PC-3 (cell line): Measurements from ENCODE around the gene TNFRSF19. TPM values are rescaled to one million over a fixed set of nuclear protein-coding genes. Genes with fewer than 3 reads are reported as not detected.

ENCODE experiments used
- ATAC-seq: fragments of 200-7000 bp; cut with Tn5 transposase; 2 replicates; pipeline ENCODE4 v1.9.1; 2020; ENCODE audit warnings: mild to moderate bottlenecking, moderate library complexity
- BruUV-seq: library from RNA; stranded (reverse); fragments of 400-500 nt; replicated peaks from 2 replicates; lab custom pipeline; 2021; lab: Mats Ljungman, UMichigan
- CTCF ChIA-PET: fragments of 300-600 bp; sonication (Branson Sonifier 250); formaldehyde crosslinking; loops from one replicate; lab custom pipeline; 2022; ENCODE audit warnings: antibody characterized with exemption; lab: Charles Lee
- POLR2A ChIA-PET: fragments of 300-600 bp; sonication (Branson Sonifier 250); formaldehyde crosslinking; loops from one replicate; lab custom pipeline; 2022; ENCODE audit warnings: antibody characterized with exemption; ENCODE audit not compliant: unreplicated experiment; lab: Charles Lee
- DNase-seq: peaks from one replicate; pipeline ENCODE4 v3.0.0-alpha.2; 2015
- H2AFZ ChIP-seq: fragments of 300-600 bp; sonication (generic); 2 replicates; pipeline ENCODE4 v1.6.0; 2016; ENCODE audit warnings: antibody characterized with exemption, low read length
- H3F3A ChIP-seq: fragments of 300-600 bp; sonication (generic); one replicate; pipeline ENCODE4 v1.6.0; 2017; ENCODE audit warnings: antibody characterized with exemption, low read length, control low read depth, mild to moderate bottlenecking; ENCODE audit not compliant: unreplicated experiment
- H3K27ac ChIP-seq: fragments of 300-600 bp; sonication (generic); 2 replicates; pipeline ENCODE4 v1.5.1; 2016; ENCODE audit warnings: mild to moderate bottlenecking, low read length
- H3K27me3 ChIP-seq: fragments of 300-600 bp; sonication (generic); 2 replicates; pipeline ENCODE4 v1.6.1; 2016; ENCODE audit warnings: low read length, mixed read lengths
- H3K36me3 ChIP-seq: fragments of 300-600 bp; sonication (generic); 2 replicates; pipeline ENCODE4 v1.6.1; 2016; ENCODE audit warnings: low read depth, mixed run types, low read length, mixed read lengths
- H3K4me1 ChIP-seq: fragments of 300-600 bp; sonication (generic); 2 replicates; pipeline ENCODE4 v1.5.1; 2016; ENCODE audit warnings: low read length; ENCODE audit not compliant: insufficient read depth
- H3K4me2 ChIP-seq: fragments of 300-600 bp; sonication (generic); 2 replicates; pipeline ENCODE4 v1.6.0; 2016; ENCODE audit warnings: low read length
- H3K4me3 ChIP-seq: fragments of 300-600 bp; sonication (generic); 2 replicates; pipeline ENCODE4 v1.5.1; 2016; ENCODE audit warnings: mild to moderate bottlenecking, low read length, mixed read lengths
- H3K79me2 ChIP-seq: fragments of 300-600 bp; sonication (generic); 2 replicates; pipeline ENCODE4 v1.6.1; 2017; ENCODE audit warnings: low read length, mixed read lengths
- H3K9ac ChIP-seq: fragments of 300-600 bp; sonication (generic); 2 replicates; pipeline ENCODE4 v1.6.0; 2016; ENCODE audit warnings: mild to moderate bottlenecking, low read length
- H3K9me2 ChIP-seq: fragments of 300-600 bp; sonication (generic); replicated peaks from 2 replicates; pipeline ENCODE4 v1.6.1; 2016; ENCODE audit warnings: mixed run types, low read length, mixed read lengths
- H3K9me3 ChIP-seq: fragments of 300-600 bp; sonication (generic); 2 replicates; pipeline ENCODE4 v1.6.1; 2016; ENCODE audit warnings: low read length, mixed read lengths
- H4K20me1 ChIP-seq: fragments of 300-600 bp; sonication (generic); 2 replicates; pipeline ENCODE4 v1.6.1; 2016; ENCODE audit warnings: low read length, mixed read lengths
- CTCF ChIP-seq: fragments of 300-600 bp; sonication (generic); conservative IDR thresholded peaks from 2 replicates; pipeline ENCODE4 v1.5.1; 2017; ENCODE audit warnings: antibody characterized with exemption, low read depth, mild to moderate bottlenecking, low read length
- EZH2 ChIP-seq: fragments of 300-600 bp; sonication (generic); IDR thresholded peaks from one replicate; pipeline ENCODE4 v1.6.1; 2017; ENCODE audit warnings: antibody characterized with exemption, mild to moderate bottlenecking, low read length; ENCODE audit not compliant: unreplicated experiment
- EZH2phosphoT487 ChIP-seq: fragments of 300-600 bp; sonication (generic); IDR thresholded peaks from 2 replicates; pipeline ENCODE4 v1.6.1; 2018; ENCODE audit warnings: mild to moderate bottlenecking, antibody characterized with exemption, low read length, borderline replicate concordance
- intact Hi-C: fragments of 100-400 bp; cut with micrococcal nuclease; formaldehyde crosslinking; loops from 2 replicates; pipeline ENCODE4 v1.9.0; 2023
- total RNA-seq: library from RNA; depleted of rRNA; stranded (reverse); fragments of >200 nt; gene quantifications from 2 replicates; pipeline ENCODE4 v1.2.3, GENCODE V29; 2014

Gene TNFRSF19
- total RNA-seq, 1 experiment from 2014 or later, result 6.1 TPM

DNA sequence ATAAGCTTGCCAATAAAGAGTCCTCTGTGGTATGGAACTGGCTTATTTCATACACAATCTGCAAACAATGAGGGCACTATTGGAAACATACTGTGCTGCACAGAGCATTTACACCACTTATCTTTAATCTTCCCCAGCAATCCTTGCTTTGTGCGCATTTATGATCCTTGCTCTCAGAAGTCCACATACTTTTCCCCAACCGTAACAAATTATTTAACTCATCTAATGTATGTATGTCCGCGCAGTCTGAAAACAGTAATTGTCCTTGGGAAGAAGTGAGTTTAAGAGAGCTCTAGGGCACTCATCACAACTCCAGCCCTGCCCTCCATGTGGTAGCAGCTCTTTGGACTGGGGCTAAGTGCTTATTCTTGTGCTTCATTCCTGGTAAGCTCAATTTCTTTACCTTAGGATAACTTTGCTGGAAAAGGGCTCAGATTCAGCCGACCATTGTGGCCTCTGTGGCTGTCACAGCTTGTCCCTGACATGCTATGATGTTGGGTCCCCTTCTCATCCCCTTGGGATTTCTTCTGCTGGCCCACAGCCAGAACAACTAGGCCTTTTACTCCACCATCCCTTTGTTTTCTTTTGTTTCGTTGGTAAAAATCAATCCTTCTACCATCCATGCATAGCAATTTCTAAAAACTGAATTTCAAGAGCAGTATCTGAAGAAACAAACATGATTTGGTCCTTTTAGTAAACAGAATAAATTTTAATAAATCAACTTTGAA lies 152.7 kb downstream of the TNFRSF19 start:
- no TSS peak for BruUV-seq
- DNase-seq (no peak), ATAC-seq (no peak)
- Histone ChIP-seq H3K9me3 (no peaks in the 10 kb centered on the region), H4K20me1 (no peaks in the 10 kb centered on the region), H3K4me1 (peaks cover 29% of the 10 kb centered on the region), H3F3A (no peaks in the 10 kb centered on the region), H2AFZ (no peak overlapping the region), H3K4me3 (no peak overlapping the region), H3K9ac (no peak overlapping the region), H3K9me2 (no peaks in the 10 kb centered on the region), H3K4me2 (no peak overlapping the region), H3K36me3 (no peaks in the 10 kb centered on the region), H3K27me3 (no peaks in the 10 kb centered on the region), H3K27ac (peak overlapping the region; percentile 49), H3K79me2 (no peaks in the 10 kb centered on the region)
- POLR2A ChIA-PET, result interaction anchor here (0.7 kb wide), 1 partner anchor 28 kb away, joined by 3 read pairs; no protein-coding TSS in a partner anchor
- TF ChIP-seq EZH2, result no peak
- TF ChIP-seq CTCF, result no peak
- no peak for TF ChIP-seq EZH2phosphoT487
- intact Hi-C loops, result no loop called here
- CTCF ChIA-PET, result no interaction called here

GRCh38 chr13:23723471-23723870 lies 153.3 kb downstream of the TNFRSF19 start:
- Histone ChIP-seq H3K27ac (peak overlapping the region; percentile 49), H4K20me1 (no peaks in the 10 kb centered on the region), H2AFZ (no peak overlapping the region), H3K27me3 (no peaks in the 10 kb centered on the region), H3F3A (no peaks in the 10 kb centered on the region), H3K79me2 (no peaks in the 10 kb centered on the region), H3K4me2 (no peak overlapping the region), H3K9me3 (no peaks in the 10 kb centered on the region), H3K9ac (no peak overlapping the region), H3K36me3 (no peaks in the 10 kb centered on the region), H3K9me2 (no peaks in the 10 kb centered on the region), H3K4me1 (peaks cover 29% of the 10 kb centered on the region), H3K4me3 (no peak overlapping the region)
- ChIA-PET POLR2A (interaction anchor here (0.7 kb wide), 1 partner anchor 27 kb away, joined by 3 read pairs; no protein-coding TSS in a partner anchor), CTCF (no interaction called here)
- no peak for TF ChIP-seq EZH2
- TF ChIP-seq CTCF, result no peak
- TF ChIP-seq EZH2phosphoT487, result no peak
- no TSS peak for BruUV-seq
- peak; percentile 53 for ATAC-seq
- DNase-seq, result peak; percentile 42
- intact Hi-C loops, result no loop called here
